ENCODE measurements around the gene SPATA2.

The SPATA2 gene

DNA sequence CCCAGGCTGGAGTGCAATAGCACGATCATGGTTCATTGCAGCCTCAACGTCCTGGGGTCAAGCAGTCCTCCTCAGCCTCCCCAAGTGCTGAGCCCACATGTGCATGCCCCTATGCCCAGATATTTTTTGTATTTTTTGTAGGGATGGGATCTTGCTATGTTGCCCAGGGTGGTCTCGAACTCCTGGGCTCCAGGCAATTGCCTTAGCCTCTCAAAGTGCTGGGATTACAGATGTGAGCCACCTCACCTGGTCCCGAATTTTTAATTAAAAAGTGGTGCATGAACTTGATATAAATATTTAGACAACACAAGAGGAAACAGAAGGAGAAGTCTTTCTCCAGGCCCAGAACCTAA lies 13.8 kb upstream of the SPATA2 start:
- no peak for DNase-seq (ENCODE audit: low read depth)

DNA sequence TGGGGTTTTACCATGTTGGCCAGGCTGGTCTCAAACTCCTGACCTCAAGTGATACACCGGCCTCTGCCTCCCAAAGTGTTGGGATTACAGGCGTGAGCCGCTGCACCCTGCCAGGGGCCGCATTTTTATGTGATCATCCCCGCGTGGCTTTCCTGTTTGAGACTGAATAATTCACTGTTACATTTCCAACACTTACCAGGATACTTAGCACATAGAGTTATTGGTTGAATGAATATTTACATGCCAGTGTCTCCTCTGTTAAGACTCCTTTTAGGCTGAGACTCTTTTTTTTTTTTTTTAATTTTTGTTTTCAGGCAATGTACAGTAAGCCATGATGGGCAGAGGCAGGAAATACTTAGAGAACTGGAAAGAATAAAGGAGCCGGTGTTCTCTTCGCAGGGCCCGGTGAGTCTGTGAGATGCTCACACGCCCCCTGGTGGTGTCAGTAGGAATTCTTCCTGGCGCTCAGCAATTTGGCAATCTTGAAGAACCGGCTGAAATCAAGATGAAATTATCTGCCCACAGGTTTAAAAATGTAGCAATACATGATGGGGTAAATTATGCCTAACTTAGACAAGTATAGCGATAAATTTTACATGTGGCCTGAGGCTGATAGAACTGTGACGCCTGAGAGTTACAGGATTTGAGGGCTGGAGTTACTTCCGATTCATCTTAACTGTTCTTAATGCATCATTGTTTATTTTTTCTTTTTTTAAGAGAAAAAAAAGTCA lies 13.2 kb upstream of the SPATA2 start:
- peak; percentile 63 for DNase-seq (ENCODE audit: low read depth)

DNA sequence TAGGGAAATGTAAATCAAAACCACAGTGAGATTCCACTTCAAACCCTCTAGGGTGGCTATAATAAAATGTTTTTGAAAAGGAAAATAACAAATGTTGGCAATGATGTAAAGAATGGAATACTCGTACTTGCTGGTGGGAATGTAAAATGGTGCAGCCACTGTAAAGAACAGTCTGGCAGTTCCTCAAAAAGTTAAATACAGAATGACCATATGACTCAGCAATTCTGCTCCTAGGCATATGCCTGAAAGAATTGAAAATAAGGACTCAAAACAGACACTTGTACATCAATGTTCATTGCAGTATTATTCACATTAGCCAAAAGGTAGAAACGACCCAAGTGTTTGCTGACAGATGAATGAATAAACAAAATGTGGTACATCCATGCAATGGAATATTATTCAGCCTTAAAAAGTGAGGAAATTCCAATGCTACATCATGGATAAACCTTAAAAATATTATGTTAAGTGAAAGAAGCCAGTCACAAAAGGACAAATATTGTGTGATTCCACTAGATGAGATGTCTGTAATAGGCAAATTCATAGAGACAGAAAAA lies 10.6 kb upstream of the SPATA2 start:
- no peak for DNase-seq (ENCODE audit: low read depth)

GRCh38 chr20:49924247-49924646 lies 8.9 kb upstream of the SPATA2 start:
- no peak for DNase-seq (ENCODE audit: low read depth)

GRCh38 chr20:49919461-49919860 lies 4.1 kb upstream of the SPATA2 start:
- DNase-seq (ENCODE audit: low read depth), result no peak

DNA sequence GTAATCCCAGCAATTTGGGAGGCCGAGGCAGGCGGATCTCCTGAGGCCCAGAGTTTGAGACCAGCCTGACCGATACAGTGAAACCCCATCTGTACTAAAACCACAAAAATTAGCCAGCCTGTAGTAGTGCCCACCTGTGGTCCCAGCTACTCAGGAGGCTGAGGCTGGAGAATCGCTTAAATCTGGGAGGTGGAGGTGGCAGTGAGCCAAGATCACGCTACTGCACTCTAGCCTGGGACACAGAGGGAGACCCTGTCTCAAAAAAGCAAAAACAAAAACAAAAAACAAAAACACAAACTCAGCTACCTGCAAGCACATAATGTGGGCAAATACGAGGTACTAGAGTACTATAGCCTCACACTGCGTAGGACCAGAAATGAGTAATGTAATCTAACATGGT lies 3.7 kb upstream of the SPATA2 start:
- DNase-seq (ENCODE audit: low read depth), result no peak

- DNase-seq (ENCODE audit: low read depth), result no peak
These were observed 3.1 kb upstream of the SPATA2 start for GRCh38 chr20:49918446-49918845.

- DNase-seq (ENCODE audit: low read depth), result no peak
These were observed 1.0 kb upstream of the SPATA2 start for GRCh38 chr20:49916146-49917002.

DNA sequence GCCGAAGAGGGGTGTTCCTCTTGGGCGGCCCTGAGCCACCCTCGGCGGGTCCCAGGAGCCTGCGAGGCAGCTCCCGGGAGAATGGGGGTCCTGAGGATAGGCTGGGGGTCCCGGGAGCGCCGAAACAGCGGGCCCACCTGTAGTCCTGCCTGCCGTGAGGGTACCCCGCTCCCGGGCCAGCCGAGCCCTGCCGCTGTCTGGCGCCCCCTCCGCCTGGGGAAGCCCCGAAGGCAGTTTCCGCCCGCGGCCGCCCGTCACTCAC lies 280 bp downstream of the SPATA2 start:
- no peak for DNase-seq (ENCODE audit: low read depth)

GRCh38 chr20:49914310-49915117 lies 815 bp downstream of the SPATA2 start:
- no peak for DNase-seq (ENCODE audit: low read depth)

GRCh38 chr20:49913399-49914047 lies 1.8 kb downstream of the SPATA2 start:
- DNase-seq (ENCODE audit: low read depth), result no peak

- DNase-seq (ENCODE audit: low read depth), result no peak
These were observed 5.0 kb downstream of the SPATA2 start for GRCh38 chr20:49910340-49910706.

DNA sequence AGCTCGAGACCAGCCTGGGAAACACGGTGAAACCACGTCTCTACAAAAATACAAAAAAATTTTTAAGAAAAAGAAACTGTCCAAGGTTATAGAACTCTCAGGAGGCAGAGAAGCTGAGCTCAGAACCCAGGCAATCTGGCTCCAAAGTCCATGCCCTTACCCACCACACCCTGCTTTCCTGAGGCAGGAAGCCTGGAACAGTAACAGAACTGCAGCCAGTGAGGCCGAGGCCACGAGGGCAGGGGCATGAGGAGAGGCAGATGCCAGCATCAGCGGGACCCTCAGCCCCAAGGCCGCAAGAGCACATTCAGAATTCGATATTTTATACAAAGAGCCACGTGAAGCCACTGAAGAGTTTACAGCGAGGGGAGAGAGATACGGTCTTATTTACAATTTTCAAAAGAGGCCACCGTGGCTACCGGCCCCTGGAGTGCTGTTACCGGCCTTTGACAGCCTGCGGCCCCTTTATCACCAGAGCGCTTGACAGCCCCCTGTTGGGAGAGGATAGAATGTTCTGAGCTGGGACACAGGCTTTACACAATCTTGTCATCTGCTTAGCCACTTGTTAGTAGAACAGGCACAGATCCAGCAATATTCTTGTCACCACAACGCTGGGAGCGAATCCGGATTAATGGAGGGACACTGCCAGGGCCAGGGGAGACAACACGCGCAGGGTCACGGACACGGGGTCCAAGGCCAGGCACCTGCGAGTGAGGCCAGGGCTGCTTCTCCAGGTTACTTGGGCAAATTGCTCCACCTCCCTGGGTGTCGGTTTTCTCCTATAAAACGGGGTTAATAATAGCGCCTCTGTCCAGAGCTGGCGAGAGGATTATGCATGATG lies 5.6 kb downstream of the SPATA2 start:
- DNase-seq (ENCODE audit: low read depth), result no peak

DNA sequence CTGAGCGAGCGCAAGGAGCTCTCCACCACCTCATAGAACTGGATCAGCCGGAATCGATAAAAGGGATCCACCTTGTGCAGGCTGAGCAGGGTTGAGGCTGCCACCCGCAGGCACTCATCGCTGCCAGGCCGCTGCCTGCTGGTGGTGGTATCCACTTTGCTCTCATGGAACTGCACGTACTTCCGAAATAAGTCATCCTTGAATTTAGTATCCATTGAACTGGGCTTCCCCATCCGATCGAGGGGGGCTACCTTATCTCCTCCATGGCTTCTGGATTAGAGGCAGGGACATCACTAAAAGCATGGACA lies 7.1 kb downstream of the SPATA2 start:
- DNase-seq (ENCODE audit: low read depth), result no peak

DNA sequence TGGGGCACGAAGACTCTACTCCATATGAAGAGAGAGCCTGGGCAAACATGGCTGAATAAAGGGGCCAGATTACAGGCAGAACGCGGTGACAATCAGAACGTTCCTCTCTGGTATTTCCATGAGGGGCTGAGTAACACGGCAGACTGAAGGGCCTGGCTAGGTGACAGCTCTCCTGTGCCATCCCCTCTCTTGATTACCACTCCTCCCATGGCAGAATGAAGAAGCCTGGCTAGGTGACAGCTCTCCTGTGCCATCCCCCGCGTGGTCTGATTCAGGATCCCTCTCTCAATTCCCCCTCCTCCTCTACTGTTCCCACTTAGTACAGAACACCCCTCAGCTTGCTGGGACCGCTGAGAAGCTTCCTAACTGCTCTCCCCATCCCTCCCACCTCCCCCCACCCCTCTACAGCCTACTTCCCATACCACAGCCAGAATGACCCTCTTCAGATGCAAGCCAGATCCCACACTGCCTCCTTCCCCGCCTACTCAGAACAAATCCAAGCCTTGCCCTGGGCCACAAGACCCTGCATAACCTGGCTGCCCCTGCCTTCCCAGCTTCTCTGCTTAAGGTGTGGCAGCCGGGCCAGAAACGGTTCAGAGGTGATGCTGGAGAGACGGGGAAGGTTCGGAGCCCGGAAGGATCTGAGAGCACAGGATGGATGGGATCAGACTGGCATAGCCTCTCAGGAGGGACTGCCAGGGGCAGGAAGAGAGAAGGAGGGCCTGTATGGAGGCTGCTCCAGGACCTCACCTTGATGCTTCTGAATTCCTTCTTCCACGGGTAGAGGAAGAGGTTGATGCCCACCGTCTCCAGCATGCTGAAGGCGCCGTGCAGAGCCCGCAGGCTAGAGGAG lies 7.7 kb downstream of the SPATA2 start:
- no peak for DNase-seq (ENCODE audit: low read depth)

- no peak for DNase-seq (ENCODE audit: low read depth)
These were observed 8.6 kb downstream of the SPATA2 start for GRCh38 chr20:49906615-49907154.

DNA sequence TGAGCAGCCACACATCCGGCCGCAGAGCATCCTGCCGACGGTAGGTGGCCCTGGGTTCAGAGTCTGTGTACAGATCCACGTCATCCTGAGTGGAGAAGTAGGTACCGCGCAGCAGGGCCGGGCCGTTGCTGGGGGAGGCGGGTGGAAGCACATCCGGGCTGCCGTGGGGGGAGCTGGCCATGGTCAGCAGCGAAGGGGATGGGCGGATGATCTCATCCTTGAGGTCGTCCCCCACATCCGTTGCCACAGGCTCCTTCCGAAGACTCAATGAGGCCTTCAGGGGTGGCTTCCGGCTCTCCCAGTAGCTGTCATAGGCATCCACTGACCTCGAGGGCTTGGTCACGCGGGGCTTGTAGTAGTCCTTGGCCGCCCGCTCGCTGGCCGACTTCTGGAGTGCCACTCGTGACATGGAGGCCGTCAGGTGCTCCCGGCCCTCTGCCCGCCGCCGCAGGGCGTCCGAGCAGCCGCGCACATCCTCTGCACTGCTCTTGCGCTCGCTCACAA lies 9.2 kb downstream of the SPATA2 start:
- DNase-seq (ENCODE audit: low read depth), result no peak

DNA sequence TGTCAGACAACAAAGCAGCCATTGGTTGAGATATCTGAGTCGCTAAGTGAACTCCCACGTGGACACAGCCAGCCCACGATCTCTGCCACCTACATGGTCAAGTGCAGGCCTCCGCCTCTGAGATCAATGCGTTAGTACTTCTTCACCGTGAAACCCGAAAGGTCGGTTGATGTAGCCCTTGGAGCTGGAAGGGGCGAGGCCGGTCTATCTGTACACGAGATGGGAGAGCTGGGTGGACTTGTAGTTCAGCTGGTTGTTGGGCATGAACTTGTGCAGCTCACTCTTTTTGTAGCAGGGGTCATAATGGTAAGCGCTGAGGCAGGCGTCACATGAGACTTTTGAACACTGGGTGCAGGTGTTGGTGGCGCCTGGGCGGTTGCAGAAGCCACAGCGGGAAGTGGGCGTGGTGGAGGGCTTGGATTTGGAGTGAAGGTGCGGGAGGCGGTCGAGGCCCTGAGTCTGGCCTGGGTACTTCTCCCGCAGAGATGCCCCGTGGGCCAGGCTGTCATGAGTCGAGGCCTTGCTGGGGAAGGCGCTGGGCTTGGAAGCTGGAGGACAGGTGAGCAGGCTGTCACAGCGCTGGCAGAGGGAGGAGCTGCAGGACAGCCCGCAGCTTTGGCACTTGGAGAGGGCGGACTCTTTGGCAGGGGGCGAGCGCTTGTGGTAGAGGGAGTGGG lies 9.8 kb downstream of the SPATA2 start:
- no peak for DNase-seq (ENCODE audit: low read depth)

- DNase-seq (ENCODE audit: low read depth), result no peak
These were observed 10.7 kb downstream of the SPATA2 start for GRCh38 chr20:49904440-49905214.
